ENCODE data around the gene CLIC4. TPM values are rescaled to one million over a fixed set of nuclear protein-coding genes. Genes with fewer than 3 reads are reported as not detected.

The CLIC4 gene
- total RNA-seq, 4 donors from 2014 or later = 145 to 344 (median 181) TPM

- no peak for TF ChIP-seq CTCF (IDR thresholded peaks at IDR 0.05; ENCODE audit: low read depth)
Measured at GRCh38 chr1:24861821-24862727, 116.8 kb downstream of the CLIC4 start.

- TF ChIP-seq CTCF (IDR thresholded peaks at IDR 0.05; ENCODE audit: low read depth) = no peak
Measured at GRCh38 chr1:24862775-24863483, 117.7 kb downstream of the CLIC4 start.

- TF ChIP-seq CTCF (IDR thresholded peaks at IDR 0.05; ENCODE audit: low read depth) = no peak
Measured at GRCh38 chr1:24864370-24864777, 119.1 kb downstream of the CLIC4 start.

GRCh38 chr1:24865168-24865567 is 119.9 kb downstream of the CLIC4 start:
- no peak for TF ChIP-seq CTCF (IDR thresholded peaks at IDR 0.05; ENCODE audit: low read depth)

GRCh38 chr1:24865587-24865986 is 120.3 kb downstream of the CLIC4 start:
- TF ChIP-seq CTCF (IDR thresholded peaks at IDR 0.05; ENCODE audit: low read depth) = no peak

- no peak for TF ChIP-seq CTCF (IDR thresholded peaks at IDR 0.05; ENCODE audit: low read depth)
Measured at GRCh38 chr1:24866211-24867083, 121.2 kb downstream of the CLIC4 start.
